Neural crest cell (in vitro differentiated cells): ENCODE data around the gene SNTB2. TPM values are rescaled to one million over a fixed set of nuclear protein-coding genes. Genes with fewer than 3 reads are reported as not detected.

ENCODE experiments used
- DNase-seq: peaks from one replicate; pipeline ENCODE4 v3.0.0; 2021; ENCODE audit warnings: low read depth, mixed read lengths, low spot score
- H3K27ac Mint-ChIP-seq: one replicate; pipeline ENCODE4 v1.8.0; 2021; ENCODE audit warnings: mild to moderate bottlenecking, mixed read lengths; ENCODE audit not compliant: unreplicated experiment
- H3K27me3 Mint-ChIP-seq: 2 replicates; pipeline ENCODE4 v1.8.0; 2021; ENCODE audit warnings: low read depth, mild to moderate bottlenecking, mixed read lengths
- H3K36me3 Mint-ChIP-seq: 2 replicates; pipeline ENCODE4 v1.8.0; 2021; ENCODE audit warnings: low read depth, mild to moderate bottlenecking, mixed read lengths
- H3K4me1 Mint-ChIP-seq: 2 replicates; pipeline ENCODE4 v1.8.0; 2021; ENCODE audit warnings: mixed read lengths
- H3K4me3 Mint-ChIP-seq: one replicate; pipeline ENCODE4 v1.8.0; 2021; ENCODE audit warnings: mild to moderate bottlenecking, mixed read lengths
- H3K9me3 Mint-ChIP-seq: 2 replicates; pipeline ENCODE4 v1.8.0; 2021; ENCODE audit warnings: mixed read lengths
- total RNA-seq: library from RNA; stranded (reverse); gene quantifications from 2 replicates; pipeline ENCODE4 v1.2.1, GENCODE V29; 2021
- TF ChIP-seq, protein P1 (sequence below): fragments of 200-600 bp; sonication (generic); conservative IDR thresholded peaks from 2 replicates; pipeline ENCODE4 v1.5.0; 2021; ENCODE audit warnings: antibody characterized with exemption, mild to moderate bottlenecking

The SNTB2 gene
- total RNA-seq, 1 donor from 2014 or later = 28.9 TPM

DNA sequence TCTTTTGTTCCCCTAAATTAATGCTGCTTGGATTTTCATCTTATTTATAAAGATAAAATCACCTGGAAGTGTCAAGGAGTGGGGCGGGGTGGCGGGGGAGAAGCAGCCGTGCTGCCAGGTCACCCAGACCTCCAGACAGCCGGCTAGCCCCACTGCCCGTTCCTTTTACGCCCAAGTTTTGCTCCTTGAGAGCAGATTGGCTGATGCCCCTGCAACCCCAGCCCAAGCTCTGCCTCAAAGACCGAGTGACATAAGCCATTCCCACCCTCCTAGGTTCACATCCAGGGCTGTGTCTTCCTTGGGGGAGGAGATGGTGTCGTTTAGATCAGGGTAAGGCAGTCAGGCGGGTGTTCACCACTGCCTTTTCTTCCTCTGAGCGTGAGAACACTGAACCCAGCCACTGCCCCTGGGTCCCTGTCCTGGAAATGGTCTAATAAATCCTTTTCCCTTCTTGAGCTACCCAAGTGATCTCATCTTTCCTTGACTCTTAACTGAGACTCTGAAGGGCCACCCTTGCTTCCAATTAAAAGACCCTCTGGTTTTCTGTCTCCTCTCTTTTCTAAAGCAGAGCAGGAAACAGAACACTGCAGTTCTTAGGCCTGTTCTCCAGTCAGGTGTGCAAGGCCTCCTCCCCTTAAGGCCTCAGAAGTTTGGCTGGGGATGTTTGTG, 137.8 kb downstream of the SNTB2 start:
- DNase-seq = no peak
- peaks cover 27% of the 10 kb centered on the region for H3K4me1 Mint-ChIP-seq
- TF ChIP-seq, protein P1, sequence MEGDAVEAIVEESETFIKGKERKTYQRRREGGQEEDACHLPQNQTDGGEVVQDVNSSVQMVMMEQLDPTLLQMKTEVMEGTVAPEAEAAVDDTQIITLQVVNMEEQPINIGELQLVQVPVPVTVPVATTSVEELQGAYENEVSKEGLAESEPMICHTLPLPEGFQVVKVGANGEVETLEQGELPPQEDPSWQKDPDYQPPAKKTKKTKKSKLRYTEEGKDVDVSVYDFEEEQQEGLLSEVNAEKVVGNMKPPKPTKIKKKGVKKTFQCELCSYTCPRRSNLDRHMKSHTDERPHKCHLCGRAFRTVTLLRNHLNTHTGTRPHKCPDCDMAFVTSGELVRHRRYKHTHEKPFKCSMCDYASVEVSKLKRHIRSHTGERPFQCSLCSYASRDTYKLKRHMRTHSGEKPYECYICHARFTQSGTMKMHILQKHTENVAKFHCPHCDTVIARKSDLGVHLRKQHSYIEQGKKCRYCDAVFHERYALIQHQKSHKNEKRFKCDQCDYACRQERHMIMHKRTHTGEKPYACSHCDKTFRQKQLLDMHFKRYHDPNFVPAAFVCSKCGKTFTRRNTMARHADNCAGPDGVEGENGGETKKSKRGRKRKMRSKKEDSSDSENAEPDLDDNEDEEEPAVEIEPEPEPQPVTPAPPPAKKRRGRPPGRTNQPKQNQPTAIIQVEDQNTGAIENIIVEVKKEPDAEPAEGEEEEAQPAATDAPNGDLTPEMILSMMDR = no peak
- no peaks in the 10 kb centered on the region for H3K27me3 Mint-ChIP-seq
- no peaks in the 10 kb centered on the region for H3K9me3 Mint-ChIP-seq
- peaks cover 18% of the 10 kb centered on the region for H3K36me3 Mint-ChIP-seq
- H3K4me3 Mint-ChIP-seq = peak overlapping the region; percentile 27
- H3K27ac Mint-ChIP-seq = peak overlapping the region; percentile 19

DNA sequence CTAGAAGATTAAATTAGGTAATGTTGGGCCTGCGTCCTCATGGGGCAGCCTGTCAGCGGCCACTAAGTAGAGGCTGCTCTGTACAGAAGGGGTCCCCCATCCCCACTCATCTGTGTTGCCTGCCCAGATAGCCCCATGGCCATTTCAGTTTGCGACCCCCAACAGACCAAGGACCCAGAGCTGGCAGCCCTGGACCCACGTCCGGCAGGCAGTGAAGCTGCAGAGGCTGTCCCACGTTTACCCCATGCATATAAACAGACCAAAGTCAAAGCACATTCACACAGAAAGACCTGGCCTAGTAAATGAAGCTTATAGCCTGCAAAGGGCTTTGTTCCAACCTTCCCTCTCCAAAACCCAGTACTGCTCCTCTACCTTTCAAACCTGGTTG, 138.8 kb downstream of the SNTB2 start:
- Mint-ChIP-seq H3K4me3 (peak overlapping the region; percentile 72), H3K4me1 (peaks cover 27% of the 10 kb centered on the region), H3K9me3 (no peaks in the 10 kb centered on the region), H3K27me3 (no peaks in the 10 kb centered on the region), H3K36me3 (peaks cover 17% of the 10 kb centered on the region), H3K27ac (peak overlapping the region; percentile 27)
- DNase-seq = no peak
- TF ChIP-seq, protein P1 = no peak

DNA sequence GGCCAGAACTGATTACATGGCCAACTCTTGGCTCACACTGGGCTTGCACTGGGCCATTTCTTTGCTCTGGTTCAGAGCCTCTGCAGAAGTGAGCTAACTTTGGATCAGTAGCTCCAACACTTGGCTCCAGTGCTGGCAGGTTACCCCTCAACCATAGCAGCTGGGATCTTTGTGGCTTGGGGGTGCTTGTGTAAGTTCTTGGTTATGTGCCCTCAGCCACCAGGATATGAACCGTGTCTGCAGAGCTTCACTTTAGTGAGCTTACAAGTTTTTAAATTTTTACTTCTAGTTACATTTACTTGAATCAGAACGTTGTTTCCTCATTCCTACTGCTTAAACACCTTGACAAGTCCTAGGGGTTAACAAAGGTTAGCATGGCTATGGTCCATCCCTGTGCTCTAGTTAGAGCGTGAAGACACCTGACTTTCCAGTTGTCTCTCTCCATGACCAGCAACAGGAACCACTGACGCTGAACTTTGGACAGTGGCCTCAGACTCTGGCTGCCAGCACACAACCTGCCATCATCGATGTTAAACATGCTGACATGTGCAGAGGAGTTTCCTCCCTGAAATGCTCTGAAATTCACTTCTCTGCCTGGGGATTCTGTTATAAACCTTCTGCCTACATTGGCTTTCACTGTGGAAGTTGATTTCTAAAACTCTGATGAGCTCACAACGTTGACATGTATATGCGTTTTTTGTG, 139.4 kb downstream of the SNTB2 start:
- no peaks in the 10 kb centered on the region for H3K9me3 Mint-ChIP-seq
- H3K4me3 Mint-ChIP-seq = peak overlapping the region; percentile 72
- H3K36me3 Mint-ChIP-seq = peaks cover 15% of the 10 kb centered on the region
- H3K4me1 Mint-ChIP-seq = peaks cover 27% of the 10 kb centered on the region
- H3K27me3 Mint-ChIP-seq = no peaks in the 10 kb centered on the region
- H3K27ac Mint-ChIP-seq = peak overlapping the region; percentile 27
- DNase-seq = no peak
- TF ChIP-seq, protein P1 = no peak

DNA sequence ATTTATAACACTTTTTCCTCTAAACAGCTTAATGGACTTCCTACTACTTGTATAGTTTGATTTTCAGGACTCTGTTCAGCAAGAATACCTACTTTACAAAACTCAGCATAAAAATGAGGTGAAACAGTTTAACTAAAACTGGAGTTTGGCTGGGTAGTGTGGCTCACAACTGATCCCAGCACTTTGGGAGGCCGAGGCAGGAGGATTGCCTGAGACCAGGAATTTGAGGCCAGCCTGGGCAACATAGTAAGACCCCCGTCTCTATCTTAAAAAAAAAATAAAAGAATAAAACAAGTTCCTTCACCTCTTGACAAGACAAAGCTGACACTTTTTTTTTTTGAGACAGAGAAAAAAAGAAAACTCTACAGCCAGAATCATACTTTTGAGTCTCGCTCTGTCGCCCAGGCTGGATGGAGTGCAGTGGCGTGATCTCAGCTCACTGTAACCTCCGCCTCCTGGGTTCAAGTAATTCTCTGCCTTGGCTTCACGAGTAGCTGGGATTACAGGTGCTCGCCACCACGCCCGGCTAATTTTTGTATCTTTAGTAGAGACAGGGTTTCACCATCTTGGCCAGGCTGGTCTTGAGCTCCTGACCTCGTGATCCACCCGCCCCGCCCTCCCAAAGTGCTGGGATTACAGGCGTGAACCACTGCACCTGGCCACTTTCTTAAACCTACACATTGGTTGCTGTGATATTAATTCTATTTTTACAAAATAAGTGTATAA, 140.8 kb downstream of the SNTB2 start:
- H3K36me3 Mint-ChIP-seq = peaks cover 8% of the 10 kb centered on the region
- no peak for DNase-seq
- no peaks in the 10 kb centered on the region for H3K9me3 Mint-ChIP-seq
- no peak overlapping the region for H3K27ac Mint-ChIP-seq
- peaks cover 27% of the 10 kb centered on the region for H3K4me1 Mint-ChIP-seq
- H3K27me3 Mint-ChIP-seq = no peaks in the 10 kb centered on the region
- TF ChIP-seq, protein P1 = no peak
- peak overlapping the region; percentile 88 for H3K4me3 Mint-ChIP-seq

DNA sequence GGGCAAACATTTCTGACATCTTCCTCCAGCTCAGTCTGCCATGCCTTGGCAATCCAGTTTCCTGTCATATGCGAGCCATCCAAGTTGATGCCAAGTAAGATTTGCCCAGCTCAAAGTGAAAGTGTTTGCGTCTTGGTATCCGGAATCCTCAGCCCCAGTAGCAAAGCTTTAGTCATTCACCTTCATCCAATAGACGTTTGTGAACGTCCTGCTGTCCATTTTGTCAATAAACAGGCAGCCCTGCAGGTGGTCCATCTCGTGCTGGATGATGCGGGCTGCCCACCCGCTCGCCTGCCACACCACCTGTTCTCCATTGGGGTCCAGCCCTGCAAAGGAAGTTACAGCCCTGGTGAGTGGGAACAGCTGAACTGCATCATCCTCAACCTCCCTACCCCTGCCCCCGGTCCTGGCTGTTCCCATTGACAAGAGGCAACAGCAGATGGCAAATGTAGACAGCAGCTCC, 141.9 kb downstream of the SNTB2 start:
- no peak for DNase-seq
- Mint-ChIP-seq H3K9me3 (no peaks in the 10 kb centered on the region), H3K36me3 (peaks cover 10% of the 10 kb centered on the region), H3K4me3 (peak overlapping the region; percentile 88), H3K27ac (no peak overlapping the region), H3K4me1 (peaks cover 27% of the 10 kb centered on the region), H3K27me3 (no peaks in the 10 kb centered on the region)
- TF ChIP-seq, protein P1 = no peak
